ENCODE results near the gene CYP39A1.
A peak's percentile ranks its signal among the peaks of the same experiment; 100 is the strongest.

The CYP39A1 gene, protein sequence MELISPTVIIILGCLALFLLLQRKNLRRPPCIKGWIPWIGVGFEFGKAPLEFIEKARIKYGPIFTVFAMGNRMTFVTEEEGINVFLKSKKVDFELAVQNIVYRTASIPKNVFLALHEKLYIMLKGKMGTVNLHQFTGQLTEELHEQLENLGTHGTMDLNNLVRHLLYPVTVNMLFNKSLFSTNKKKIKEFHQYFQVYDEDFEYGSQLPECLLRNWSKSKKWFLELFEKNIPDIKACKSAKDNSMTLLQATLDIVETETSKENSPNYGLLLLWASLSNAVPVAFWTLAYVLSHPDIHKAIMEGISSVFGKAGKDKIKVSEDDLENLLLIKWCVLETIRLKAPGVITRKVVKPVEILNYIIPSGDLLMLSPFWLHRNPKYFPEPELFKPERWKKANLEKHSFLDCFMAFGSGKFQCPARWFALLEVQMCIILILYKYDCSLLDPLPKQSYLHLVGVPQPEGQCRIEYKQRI
- 0 to 0.13 (median 0.04) reads per million in 18 experiments for total RNA-seq

DNA sequence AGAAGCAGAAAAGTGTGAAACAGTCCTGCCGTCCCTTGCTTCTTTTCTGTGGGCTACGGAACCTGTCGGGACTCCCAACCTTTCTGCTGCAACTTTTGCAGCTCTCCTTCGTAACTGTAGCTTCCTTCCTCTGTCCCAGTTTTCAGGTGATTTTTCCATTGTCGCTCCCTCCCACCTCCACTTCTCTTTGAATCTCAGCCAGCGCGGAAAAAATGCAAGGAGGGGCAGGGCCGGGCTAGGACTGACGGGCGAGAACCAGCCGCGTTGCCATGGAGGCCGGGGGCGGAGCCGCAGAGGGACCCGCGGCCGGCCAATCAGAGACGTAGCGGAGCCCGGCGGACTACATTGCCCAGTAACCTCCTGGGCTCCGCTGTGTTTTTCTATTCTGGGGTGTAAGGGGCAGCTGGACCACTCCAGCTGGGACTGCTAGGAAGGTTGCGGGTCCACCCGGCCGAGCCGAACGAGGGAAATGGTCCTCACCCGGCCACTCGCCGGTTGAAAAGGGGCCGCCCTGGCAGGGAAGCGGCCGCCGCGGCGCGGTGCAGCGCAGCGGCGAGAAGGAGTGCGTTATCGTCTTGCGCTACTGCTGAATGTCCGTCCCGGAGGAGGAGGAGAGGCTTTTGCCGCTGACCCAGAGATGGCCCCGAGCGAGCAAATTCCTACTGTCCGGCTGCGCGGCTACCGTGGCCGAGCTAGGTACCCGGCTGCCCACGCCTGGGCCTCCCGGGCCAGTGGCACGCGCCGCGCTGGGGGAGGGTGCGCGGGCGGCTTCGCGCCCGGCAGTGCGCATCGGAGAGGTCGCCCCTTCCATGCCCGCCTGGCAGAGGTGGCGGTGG, at the start of gene CYP39A1, which contains the start of gene SLC25A27:
Gene CYP39A1, minus strand, starts transcription at position 216 of the 836 bp plus-strand sequence. CDS start 236 bp downstream, outside the sequence.
Gene SLC25A27, plus strand, starts transcription at position 373 of the 836 bp plus-strand sequence. Its CDS starts 218 bp downstream, at position 591.
- DNase-seq: peak; percentile 80 to 88

DNA sequence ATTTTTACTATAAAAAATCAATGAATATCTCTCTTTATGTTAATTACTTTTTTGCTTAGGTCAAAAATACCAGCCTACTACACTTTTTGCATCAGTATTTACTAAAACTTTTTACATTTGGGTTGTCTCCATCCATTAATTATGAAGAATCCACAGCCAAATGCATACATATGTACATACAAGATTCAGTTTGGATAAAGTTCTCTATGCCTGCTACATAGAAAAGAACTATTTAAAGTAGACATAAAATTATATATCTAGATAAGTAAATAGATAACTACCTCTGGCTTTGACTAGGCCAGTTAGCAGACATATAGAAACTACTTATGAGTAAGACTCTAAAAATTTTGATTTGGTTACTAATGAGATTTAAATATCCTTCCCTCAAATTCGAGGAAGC, 47.4 kb upstream of the CYP39A1 start:
- no peak for DNase-seq

DNA sequence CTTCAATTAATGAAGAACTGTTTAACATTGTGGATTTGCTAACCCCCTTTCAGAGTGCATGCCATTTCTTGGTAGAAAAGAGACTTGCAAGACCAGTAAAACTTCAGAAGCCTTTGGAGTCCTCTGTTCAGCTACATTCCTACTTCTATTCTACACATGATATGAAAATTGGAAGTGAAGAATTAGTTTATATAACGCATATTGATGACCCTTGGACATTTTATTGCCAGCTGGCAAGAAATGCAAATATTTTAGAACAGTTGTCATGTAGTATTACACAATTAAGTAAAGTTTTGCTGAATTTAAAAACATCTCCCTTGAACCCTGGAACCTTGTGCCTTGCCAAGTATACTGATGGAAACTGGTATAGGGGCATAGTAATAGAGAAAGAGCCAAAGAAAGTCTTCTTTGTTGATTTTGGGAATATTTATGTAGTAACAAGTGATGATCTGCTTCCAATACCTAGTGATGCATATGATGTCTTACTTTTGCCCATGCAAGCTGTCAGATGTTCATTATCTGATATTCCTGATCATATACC, 38.4 kb upstream of the CYP39A1 start:
- DNase-seq: no peak

DNA sequence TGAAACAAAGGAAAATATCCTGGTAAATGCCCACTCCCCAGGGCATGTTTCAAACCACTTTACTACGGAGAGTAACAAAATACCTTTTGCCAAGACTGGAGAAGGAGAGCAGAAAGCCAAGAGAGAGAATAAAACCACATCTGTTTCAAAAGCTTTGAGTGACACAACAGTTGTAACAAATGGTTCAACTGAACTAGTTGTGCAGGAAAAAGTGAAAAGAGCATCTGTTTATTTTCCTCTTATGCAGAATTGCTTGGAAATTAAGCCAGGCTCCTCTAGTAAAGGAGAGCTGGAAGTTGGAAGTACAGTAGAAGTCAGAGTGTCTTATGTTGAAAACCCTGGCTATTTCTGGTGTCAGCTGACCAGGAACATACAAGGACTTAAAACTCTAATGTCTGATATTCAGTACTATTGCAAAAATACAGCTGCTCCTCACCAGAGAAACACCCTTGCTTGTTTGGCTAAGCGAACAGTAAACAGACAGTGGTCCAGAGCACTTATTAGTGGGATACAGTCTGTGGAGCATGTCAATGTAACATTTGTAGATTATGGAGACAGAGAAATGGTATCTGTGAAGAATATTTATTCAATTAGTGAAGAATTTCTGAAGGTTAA, 37.6 kb upstream of the CYP39A1 start:
- DNase-seq: no peak

DNA sequence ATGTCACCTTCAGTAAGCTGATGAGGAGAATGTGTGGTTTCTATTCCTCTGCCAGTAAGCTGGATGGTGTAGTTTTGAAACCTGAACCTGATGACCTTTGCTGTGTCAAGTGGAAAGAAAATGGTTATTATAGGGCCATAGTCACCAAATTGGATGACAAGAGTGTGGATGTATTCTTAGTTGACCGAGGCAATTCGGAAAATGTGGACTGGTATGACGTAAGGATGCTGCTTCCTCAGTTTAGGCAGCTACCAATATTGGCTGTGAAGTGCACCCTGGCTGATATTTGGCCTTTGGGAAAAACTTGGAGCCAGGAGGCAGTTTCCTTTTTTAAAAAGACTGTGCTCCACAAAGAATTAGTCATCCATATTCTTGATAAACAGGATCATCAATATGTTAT, 37.0 kb upstream of the CYP39A1 start:
- DNase-seq: no peak

DNA sequence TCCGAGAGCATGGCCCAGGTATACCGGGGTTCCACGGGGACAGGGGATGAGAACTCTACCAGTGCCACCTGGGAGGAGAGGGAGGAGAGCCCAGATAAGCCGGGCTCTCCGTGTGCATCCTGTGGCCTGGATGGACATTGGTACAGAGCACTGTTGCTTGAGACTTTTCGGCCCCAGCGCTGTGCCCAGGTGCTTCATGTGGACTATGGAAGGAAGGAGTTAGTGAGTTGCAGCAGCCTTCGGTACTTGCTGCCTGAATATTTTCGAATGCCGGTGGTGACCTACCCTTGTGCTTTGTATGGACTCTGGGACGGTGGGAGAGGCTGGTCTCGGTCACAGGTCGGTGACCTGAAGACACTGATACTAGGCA, 36.3 kb upstream of the CYP39A1 start:
- no peak for DNase-seq

DNA sequence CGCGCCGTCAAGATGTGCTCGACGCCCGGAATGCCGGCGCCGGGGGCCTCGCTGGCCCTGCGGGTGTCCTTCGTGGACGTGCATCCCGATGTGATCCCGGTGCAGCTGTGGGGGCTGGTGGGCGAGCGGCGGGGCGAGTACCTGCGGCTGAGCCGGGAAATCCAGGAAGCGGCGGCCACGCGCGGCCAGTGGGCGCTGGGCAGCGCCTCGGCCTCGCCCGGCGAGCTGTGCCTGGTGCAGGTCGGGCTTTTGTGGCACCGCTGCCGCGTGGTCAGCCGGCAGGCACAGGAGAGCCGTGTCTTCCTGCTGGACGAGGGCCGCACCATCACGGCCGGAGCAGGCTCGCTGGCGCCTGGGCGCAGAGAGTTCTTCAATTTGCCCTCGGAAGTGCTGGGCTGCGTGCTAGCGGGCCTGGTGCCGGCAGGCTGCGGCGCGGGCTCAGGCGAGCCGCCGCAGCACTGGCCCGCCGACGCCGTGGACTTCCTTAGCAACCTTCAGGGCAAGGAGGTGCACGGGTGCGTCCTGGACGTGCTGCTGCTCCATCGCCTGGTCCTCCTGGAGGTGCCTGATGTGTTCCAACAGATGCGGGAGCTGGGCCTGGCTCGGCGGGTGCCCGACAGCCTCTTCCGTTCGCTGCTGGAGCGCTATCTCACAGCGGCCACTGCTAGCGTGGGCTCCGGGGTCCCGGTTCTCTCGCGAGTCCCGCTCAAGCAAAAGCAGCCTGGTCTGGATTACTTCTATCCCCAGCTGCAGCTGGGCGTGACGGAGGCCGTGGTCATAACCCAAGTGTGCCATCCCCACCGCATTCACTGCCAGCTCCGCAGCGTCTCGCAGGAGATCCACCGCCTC, 35.7 kb upstream of the CYP39A1 start:
- no peak for DNase-seq

DNA sequence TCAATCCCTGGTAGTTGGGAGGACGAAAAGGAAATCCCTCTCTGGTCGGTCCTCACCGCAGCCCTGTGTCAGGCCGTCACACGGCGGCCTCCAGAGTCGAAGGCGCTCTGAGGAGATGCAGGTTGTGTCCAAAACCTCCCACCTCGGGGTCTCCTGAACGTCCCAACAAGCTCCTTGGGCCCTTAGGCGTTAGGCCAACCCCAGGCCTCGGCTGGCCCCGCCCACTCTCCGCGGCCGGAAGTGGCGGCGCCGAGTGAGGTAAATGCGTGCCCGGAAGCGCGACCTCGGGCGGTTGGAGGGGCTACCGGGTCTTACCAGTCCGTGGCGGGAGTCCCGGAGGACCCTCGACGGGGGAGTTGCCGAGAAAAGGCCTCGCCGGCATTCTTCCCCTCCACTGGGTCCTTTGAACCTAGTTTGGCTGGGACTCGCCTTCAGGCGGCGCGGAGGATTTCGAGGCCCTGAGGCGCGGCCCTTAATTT, 35.0 kb upstream of the CYP39A1 start, which contains the start of gene TDRD6:
Gene TDRD6, plus strand, starts transcription at position 267 of the 479 bp plus-strand sequence. CDS start 244 bp downstream, outside the sequence.
- no peak for DNase-seq

DNA sequence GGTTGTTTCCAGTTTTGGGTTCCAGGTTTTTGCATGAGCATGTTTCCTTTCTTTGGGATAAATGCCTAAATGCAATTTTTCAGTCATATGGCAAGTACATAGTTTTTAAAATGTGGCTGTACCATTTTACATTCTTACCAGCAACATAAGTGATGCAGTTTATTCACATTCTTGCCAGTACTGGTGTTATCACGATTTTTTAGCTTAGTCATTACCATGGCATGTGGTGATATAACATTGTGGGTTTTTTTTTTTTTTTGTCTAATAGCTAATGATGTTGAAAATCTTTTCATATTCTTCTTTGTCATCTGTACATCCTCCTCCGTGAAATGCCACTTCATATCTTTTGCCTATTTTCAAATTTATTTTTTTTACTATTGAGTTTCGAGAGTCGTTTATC, 32.2 kb upstream of the CYP39A1 start:
- DNase-seq: no peak

DNA sequence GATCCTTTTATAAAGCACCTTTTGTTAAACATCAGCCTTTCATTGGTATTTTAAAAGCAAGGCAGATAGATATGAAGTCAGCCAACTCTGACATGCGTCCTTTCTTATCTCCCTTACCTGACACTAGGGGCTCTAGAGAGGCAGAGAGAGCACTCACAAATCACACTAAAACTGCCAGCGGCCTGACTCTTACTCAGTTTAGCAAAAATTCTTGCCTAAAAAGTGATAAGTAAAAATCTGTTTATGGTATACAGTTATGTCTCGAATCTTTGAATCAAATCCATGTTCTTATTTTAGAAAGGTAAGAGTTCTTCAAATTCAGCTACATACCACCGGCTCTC, 24.7 kb upstream of the CYP39A1 start:
- DNase-seq: no peak

DNA sequence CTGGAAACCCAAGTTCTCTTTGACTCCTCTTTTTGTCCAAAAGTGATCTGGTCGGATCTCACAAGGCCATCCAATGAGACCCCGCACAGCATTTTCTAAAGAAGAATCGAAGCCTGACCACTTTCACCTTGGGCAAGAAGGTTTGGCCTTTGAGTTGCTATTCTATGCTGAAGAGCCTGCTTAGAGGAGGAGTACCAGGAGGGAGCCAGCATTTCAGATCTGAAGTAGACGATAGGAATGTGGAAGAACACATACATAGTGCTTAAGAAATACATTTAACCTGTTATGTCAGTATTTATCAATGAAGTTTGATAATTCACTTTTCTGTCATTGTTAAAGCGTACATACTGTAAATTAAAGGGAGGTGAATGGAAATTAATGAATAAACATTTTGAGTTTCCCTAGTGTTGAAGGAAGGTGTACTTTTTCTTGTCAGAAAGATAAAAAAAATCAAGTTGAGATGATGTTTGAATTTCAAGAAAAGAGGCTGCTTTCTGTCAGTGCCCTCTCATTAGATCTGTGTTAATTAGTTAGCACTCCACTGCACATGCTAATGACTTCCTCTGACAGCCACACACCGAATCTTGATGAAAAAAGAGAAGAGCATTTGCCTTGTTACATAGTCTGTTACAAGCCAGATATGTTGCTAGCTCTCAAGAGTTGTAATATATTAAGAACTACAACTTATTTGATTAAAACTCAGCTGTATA, 24.1 kb upstream of the CYP39A1 start:
- DNase-seq: no peak

DNA sequence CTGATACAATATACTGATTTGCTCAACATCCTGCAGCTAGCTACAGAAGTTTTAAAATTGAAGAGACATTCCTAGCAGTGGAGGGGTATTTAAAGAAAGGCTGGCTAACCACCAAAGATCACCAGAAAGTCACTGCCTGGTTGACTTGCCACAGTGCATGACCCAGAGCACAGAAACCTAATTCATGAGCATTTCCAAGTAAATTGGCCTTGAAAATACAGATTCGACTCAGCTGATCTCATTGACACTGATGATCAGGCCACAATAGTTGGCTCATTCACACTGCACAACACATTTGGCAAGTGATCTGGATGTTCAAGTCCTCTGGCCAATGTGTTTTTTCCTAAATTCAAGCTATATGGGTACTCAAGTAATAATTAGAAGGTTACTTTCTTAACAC, 21.8 kb upstream of the CYP39A1 start:
- no peak for DNase-seq

DNA sequence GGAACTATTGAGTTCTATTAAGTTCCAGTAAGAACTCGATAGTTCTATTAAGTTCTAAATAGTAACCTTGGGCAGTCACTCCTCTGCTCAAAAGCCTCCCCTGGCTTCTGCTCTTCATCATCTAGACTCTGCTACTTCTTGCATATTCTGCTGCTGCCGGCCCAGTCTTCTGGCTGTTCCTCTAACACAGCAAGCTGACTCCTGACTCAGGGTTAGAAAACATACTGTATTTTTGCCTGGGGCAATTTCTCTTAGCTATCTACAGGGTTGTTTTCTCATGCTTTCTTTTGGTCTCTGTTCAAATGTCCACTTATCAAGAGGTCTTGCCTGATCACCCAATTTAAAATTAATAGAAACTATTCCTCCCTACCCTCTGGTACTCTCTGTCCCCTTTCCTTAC, 14.8 kb upstream of the CYP39A1 start:
- no peak for DNase-seq

DNA sequence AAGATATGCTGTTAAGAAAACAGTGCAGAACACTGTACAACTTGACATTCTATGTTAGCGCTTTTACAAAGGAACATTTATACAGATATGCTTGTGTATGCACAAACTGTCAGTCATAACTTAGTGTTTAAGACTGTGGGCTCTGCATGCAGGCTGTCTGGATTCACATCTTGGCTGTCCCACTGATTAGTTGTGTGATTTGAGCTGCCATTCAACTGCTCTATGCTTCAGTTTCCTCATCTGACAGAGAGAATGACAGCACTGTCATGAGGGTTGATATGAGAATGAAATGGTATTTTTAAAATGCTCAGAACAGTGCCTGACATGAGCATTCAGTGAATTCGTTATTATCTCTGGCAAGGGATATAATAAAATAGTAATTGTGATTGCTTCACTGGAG, 8.9 kb upstream of the CYP39A1 start:
- DNase-seq: no peak

DNA sequence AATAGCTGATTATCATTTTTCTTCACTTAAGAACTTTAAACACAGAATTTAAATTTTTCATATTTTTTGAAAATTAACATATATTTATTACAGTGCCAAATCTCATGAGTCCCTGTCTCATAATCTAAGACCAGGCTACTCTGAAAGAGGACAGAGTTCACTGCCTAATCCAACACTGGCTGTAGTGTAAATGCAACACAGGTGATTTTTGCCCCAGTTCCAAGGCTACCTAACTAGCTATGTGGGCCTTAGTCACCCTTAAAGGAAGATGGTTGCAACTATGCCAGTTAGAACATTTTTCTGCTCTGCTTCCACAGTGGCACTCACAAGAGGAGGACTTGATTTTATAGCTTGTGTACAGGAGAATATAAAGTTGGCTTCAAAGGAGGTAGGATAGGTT, 5.0 kb upstream of the CYP39A1 start:
- no peak for DNase-seq

DNA sequence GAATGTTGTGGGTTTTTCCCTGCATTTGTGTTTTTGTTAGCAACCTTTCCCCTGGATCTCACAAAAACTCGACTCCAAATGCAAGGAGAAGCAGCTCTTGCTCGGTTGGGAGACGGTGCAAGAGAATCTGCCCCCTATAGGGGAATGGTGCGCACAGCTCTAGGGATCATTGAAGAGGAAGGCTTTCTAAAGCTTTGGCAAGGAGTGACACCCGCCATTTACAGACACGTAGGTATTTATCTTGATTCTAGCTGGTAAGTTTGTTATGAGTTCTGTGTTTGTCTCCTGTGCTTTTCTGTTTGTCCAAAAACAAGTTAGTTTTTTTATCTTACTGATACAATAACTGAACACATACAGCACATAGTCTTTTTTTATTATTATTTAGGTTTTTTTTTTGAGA, 3.2 kb upstream of the CYP39A1 start:
- no peak for DNase-seq

DNA sequence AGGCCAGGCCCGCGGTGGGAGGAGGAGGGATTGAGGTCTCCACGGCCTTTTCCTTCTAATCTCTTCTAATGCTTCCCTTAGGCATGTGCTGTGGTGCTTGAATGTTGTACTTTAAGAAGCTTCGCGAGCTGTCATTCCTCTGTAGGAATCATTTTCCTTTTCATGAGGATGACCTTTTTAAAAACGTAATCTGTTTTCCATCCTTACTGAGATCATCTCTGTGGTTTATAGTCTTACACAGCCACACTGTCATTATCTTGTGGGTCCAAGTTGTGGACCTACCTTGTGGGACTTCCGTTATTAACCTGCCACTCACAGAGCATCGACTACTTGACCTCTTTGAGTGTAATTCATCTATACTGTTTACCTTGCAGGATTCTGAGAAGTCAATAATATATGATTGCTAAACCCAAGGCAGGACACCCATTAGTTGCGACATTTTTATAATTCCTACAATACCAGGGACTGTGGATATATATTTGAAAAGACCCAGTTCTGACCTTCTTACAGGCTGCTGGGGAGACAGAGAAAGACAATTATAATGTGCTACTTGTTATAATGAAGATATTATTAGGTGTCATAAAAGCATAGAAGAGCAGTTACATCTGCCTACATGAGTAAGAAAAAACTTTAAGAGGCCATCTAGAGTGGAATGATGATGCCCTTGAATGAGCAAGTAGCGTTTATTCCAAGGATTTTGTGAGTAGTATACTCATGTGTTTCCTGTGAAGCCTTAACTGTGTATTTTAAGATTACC, 999 bp upstream of the CYP39A1 start:
- no peak for DNase-seq

DNA sequence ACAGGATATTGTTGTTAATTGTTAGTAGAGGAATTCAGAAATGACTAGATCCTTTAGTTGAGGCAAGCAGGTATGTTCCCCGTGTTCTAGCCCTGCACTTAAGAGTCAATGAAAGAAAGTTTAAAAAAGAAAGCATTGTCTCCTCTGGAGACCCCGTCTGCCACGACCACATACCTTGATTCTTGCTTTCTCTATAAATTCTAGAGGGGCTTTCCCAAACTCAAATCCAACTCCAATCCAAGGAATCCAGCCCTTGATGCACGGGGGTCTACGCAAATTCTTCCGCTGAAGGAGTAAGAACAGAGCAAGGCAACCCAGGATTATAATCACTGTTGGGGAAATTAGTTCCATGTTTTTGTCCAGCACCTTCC, 401 bp downstream of the CYP39A1 start:
- DNase-seq: no peak

DNA sequence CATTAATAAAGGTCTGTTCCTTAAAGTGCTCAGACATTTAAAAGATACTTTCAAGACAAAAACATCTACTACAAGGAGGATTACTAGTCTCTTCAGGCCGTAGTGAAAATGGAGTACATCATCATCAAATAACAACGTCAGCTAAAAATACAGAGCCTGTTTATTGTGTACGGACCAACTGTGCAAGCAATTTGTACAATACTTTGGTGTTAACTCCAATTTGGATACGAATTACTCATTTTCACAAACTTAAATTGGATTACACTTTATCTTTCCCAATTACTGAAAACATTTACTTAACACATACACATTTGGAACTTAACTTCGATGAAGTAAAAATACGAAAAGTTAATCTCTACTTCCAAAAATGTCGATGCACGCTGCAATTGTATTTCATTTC, 802 bp downstream of the CYP39A1 start:
- no peak for DNase-seq

DNA sequence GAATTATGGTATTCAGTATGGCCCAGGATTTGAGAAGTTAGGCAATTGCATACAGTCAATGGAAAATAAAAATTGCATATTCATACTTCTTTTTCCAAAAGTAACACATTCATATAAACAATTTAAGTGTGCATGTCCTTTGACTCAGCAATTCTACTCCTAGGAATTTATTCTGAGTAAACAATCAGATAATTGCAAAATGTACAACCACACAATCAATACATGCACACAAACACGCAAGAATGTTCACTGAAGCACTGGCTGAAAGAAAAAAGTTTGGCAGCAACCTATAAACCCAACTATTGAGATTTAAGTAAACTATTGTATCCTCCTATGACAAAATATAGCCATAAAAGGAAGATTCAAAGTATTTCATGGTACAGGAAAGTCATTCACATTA, 1.6 kb downstream of the CYP39A1 start:
- DNase-seq: no peak
